GM12865 (cell line): Measurements from ENCODE around the gene OTUD6A.

ENCODE experiments used
- DNase-seq: peaks from one replicate; pipeline ENCODE4 v3.0.0; 2010; ENCODE audit warnings: low read depth
- H3K4me3 ChIP-seq: 2 replicates; pipeline ENCODE4 v1.5.1; 2011; ENCODE audit warnings: mild to moderate bottlenecking, low read depth, low read length, control low read depth
- CTCF ChIP-seq: IDR thresholded peaks from 2 replicates; pipeline ENCODE4 v1.5.1; 2011; ENCODE audit warnings: low read length, control low read depth, low read depth, inconsistent platforms; ENCODE audit not compliant: insufficient read depth; ENCODE audit errors: missing control alignments

OTUD6A gene

GRCh38 chrX:70062076-70062475 is at the start of gene OTUD6A:
OTUD6A (plus strand) TSS chrX:70062457; CDS start chrX:70062525, 68 bp downstream.
- no peak within 1 kb of the TSS for H3K4me3 ChIP-seq
- no peak for DNase-seq
- no peak for TF ChIP-seq CTCF

- DNase-seq = no peak
- no peak overlapping the region for H3K4me3 ChIP-seq
- TF ChIP-seq CTCF = no peak
Observed at GRCh38 chrX:70012756-70013155, 49.5 kb upstream of the OTUD6A start.

- no peak overlapping the region for H3K4me3 ChIP-seq
- no peak for TF ChIP-seq CTCF
- DNase-seq = no peak
Observed at GRCh38 chrX:70013466-70014381, 48.5 kb upstream of the OTUD6A start.

- no peak overlapping the region for H3K4me3 ChIP-seq
- no peak for TF ChIP-seq CTCF
- no peak for DNase-seq
Observed at GRCh38 chrX:70016513-70016912, 45.7 kb upstream of the OTUD6A start.

GRCh38 chrX:70022616-70023015 is 39.6 kb upstream of the OTUD6A start:
- TF ChIP-seq CTCF = no peak
- H3K4me3 ChIP-seq = no peak overlapping the region
- DNase-seq = no peak

- no peak for TF ChIP-seq CTCF
- DNase-seq = no peak
- H3K4me3 ChIP-seq = no peak overlapping the region
Observed at GRCh38 chrX:70025464-70025863, 36.8 kb upstream of the OTUD6A start.
